ENCODE data around the gene TTLL7.

TTLL7 gene

GRCh38 chr1:83998498-83999315 is at the start of gene TTLL7:
Gene TTLL7, minus strand, starts transcription at chr1:83999132. Its CDS starts 46,921 bp downstream, at chr1:83952211.
- DNase-seq (ENCODE audit: low spot score): peak; percentile 12

- DNase-seq (ENCODE audit: low spot score): no peak
Measured at GRCh38 chr1:84042461-84042860, 43.5 kb upstream of the TTLL7 start.

GRCh38 chr1:84037758-84038611 is 39.1 kb upstream of the TTLL7 start:
- no peak for DNase-seq (ENCODE audit: low spot score)

- DNase-seq (ENCODE audit: low spot score): no peak
Measured at GRCh38 chr1:84031802-84032327, 32.9 kb upstream of the TTLL7 start.

GRCh38 chr1:84027368-84027767 is 28.4 kb upstream of the TTLL7 start:
- no peak for DNase-seq (ENCODE audit: low spot score)

- DNase-seq (ENCODE audit: low spot score): no peak
Measured at GRCh38 chr1:84025966-84026365, 27.0 kb upstream of the TTLL7 start.

- DNase-seq (ENCODE audit: low spot score): no peak
Measured at GRCh38 chr1:84021822-84022221, 22.9 kb upstream of the TTLL7 start.

- no peak for DNase-seq (ENCODE audit: low spot score)
Measured at GRCh38 chr1:84020151-84020550, 21.2 kb upstream of the TTLL7 start.

GRCh38 chr1:84019217-84019616 is 20.3 kb upstream of the TTLL7 start:
- no peak for DNase-seq (ENCODE audit: low spot score)

- no peak for DNase-seq (ENCODE audit: low spot score)
Measured at GRCh38 chr1:84013708-84014107, 14.8 kb upstream of the TTLL7 start.

- DNase-seq (ENCODE audit: low spot score): no peak
Measured at GRCh38 chr1:84012018-84012417, 13.1 kb upstream of the TTLL7 start.

GRCh38 chr1:84010136-84010535 is 11.2 kb upstream of the TTLL7 start:
- no peak for DNase-seq (ENCODE audit: low spot score)

- DNase-seq (ENCODE audit: low spot score): no peak
Measured at GRCh38 chr1:84008631-84009030, 9.7 kb upstream of the TTLL7 start.

GRCh38 chr1:84006591-84006990 is 7.7 kb upstream of the TTLL7 start:
- no peak for DNase-seq (ENCODE audit: low spot score)

GRCh38 chr1:84001501-84001900 is 2.6 kb upstream of the TTLL7 start:
- DNase-seq (ENCODE audit: low spot score): no peak

GRCh38 chr1:84000954-84001495 is 2.1 kb upstream of the TTLL7 start:
- DNase-seq (ENCODE audit: low spot score): no peak

GRCh38 chr1:84000196-84000885 is 1.4 kb upstream of the TTLL7 start:
- no peak for DNase-seq (ENCODE audit: low spot score)

GRCh38 chr1:83999316-83999819 is 436 bp upstream of the TTLL7 start:
- peak; percentile 12 for DNase-seq (ENCODE audit: low spot score)

- no peak for DNase-seq (ENCODE audit: low spot score)
Measured at GRCh38 chr1:83998205-83998497, 781 bp downstream of the TTLL7 start.

GRCh38 chr1:83997631-83998030 is 1.3 kb downstream of the TTLL7 start:
- no peak for DNase-seq (ENCODE audit: low spot score)

GRCh38 chr1:83996621-83997020 is 2.3 kb downstream of the TTLL7 start:
- DNase-seq (ENCODE audit: low spot score): no peak

- DNase-seq (ENCODE audit: low spot score): no peak
Measured at GRCh38 chr1:83996191-83996590, 2.7 kb downstream of the TTLL7 start.

Data from hematopoietic multipotent progenitor cell treated with erythropoietin and hydrocortisone succinate and interleukin-3 and kit ligand, for 17 days (in vitro differentiated cells).